Right atrium auricular region (tissue), 2 donors: Measurements from ENCODE around the gene ABCC10. TPM values are rescaled to one million over a fixed set of nuclear protein-coding genes. Genes with fewer than 3 reads are reported as not detected.

Experiments used
- DNase-seq: peaks from one replicate; pipeline ENCODE4 v3.0.0-alpha.2; 2019; ENCODE audit warnings: low spot score
- H3K27ac ChIP-seq, 2 donors: fragments of 200-600 bp; sonication (generic); 1 replicate in 1 of 2; 2 replicates in 1 of 2; pipeline ENCODE4 v1.5.1; 2016 to 2019
- H3K27me3 ChIP-seq, 2 donors: fragments of 200-600 bp; sonication (generic); one replicate each; pipeline versions ENCODE4 v1.5.1 to v1.6.0; 2017 to 2019
- H3K36me3 ChIP-seq: fragments of 200-600 bp; sonication (generic); one replicate; pipeline ENCODE4 v1.5.1; 2016
- H3K4me1 ChIP-seq, 2 donors: fragments of 200-600 bp; sonication (generic); one replicate each; pipeline versions ENCODE4 v1.5.1 to v1.6.0; 2017 to 2019
- H3K4me3 ChIP-seq, 2 donors: fragments of 200-600 bp; sonication (generic); 1 replicate in 1 of 2; 2 replicates in 1 of 2; pipeline ENCODE4 v1.5.1; 2017 to 2019; ENCODE audit warnings: mild to moderate bottlenecking in 1 of 2, moderate library complexity in 1 of 2
- H3K9me3 ChIP-seq, 2 donors: fragments of 200-600 bp; sonication (generic); one replicate each; pipeline ENCODE4 v1.5.1; 2019
- CTCF ChIP-seq, 2 donors: fragments of 200-600 bp; sonication (generic); IDR thresholded peaks; one replicate each; pipeline ENCODE4 v1.5.1; 2019; ENCODE audit warnings: antibody characterized with exemption in 2 of 2
- total RNA-seq, 2 donors: library from RNA; depleted of rRNA; stranded (reverse); fragments of >200 nt; gene quantifications; one replicate each; pipeline ENCODE4 v1.1.0, GENCODE V29; 2016

Gene ABCC10
- total RNA-seq, 2 donors from 2014 or later, result 7.1 to 7.8 TPM

GRCh38 chr6:43493230-43493629 lies 65.9 kb downstream of the ABCC10 start:
- TF ChIP-seq CTCF (IDR thresholded peaks at IDR 0.05), result no peak
- no peaks in the 10 kb centered on the region for H3K9me3 ChIP-seq

GRCh38 chr6:43493833-43494232 lies 66.5 kb downstream of the ABCC10 start:
- Histone ChIP-seq H3K4me3 (no peak overlapping the region), H3K27ac (no peak overlapping the region), H3K9me3 (no peaks in the 10 kb centered on the region), H3K27me3 (no peaks in the 10 kb centered on the region), H3K36me3 (peaks cover 11% of the 10 kb centered on the region), H3K4me1 (peaks cover 0 to 29% of the 10 kb centered on the region in 2 donors)
- DNase-seq, result no peak
- TF ChIP-seq CTCF (IDR thresholded peaks at IDR 0.05), result no peak

More at GRCh38 chr6:43493230-43493629, 65.9 kb downstream of the ABCC10 start:
- Histone ChIP-seq H3K36me3 (peaks cover 5% of the 10 kb centered on the region), H3K4me1 (peaks cover 0 to 23% of the 10 kb centered on the region in 2 donors), H3K27ac (no peak overlapping the region), H3K27me3 (no peaks in the 10 kb centered on the region), H3K4me3 (no peak overlapping the region)
- DNase-seq, result no peak

GRCh38 chr6:43494321-43494720 lies 67.0 kb downstream of the ABCC10 start:
- no peak overlapping the region for H3K4me3 ChIP-seq
- DNase-seq, result no peak
- H3K36me3 ChIP-seq, result peaks cover 16% of the 10 kb centered on the region
- peaks cover 0 to 33% of the 10 kb centered on the region in 2 donors for H3K4me1 ChIP-seq
- no peaks in the 10 kb centered on the region for H3K27me3 ChIP-seq
- H3K27ac ChIP-seq, result no peak overlapping the region
- no peak for TF ChIP-seq CTCF (IDR thresholded peaks at IDR 0.05)
- no peaks in the 10 kb centered on the region for H3K9me3 ChIP-seq

GRCh38 chr6:43494766-43495165 lies 67.4 kb downstream of the ABCC10 start:
- no peaks in the 10 kb centered on the region for H3K9me3 ChIP-seq
- no peaks in the 10 kb centered on the region for H3K27me3 ChIP-seq
- H3K36me3 ChIP-seq, result peaks cover 20% of the 10 kb centered on the region
- H3K4me1 ChIP-seq, result peaks cover 0 to 36% of the 10 kb centered on the region in 2 donors
- H3K4me3 ChIP-seq, result no peak overlapping the region
- no peak for TF ChIP-seq CTCF (IDR thresholded peaks at IDR 0.05)
- no peak overlapping the region for H3K27ac ChIP-seq
- no peak for DNase-seq

- peak in 1 of 2 donors; percentile 12 for TF ChIP-seq CTCF (IDR thresholded peaks at IDR 0.05)
Observed at GRCh38 chr6:43495409-43495941, 68.1 kb downstream of the ABCC10 start.

More at GRCh38 chr6:43495409-43495941, 68.1 kb downstream of the ABCC10 start:
- no peak for DNase-seq
- H3K27me3 ChIP-seq, result no peaks in the 10 kb centered on the region
- peaks cover 0 to 44% of the 10 kb centered on the region in 2 donors for H3K4me1 ChIP-seq
- no peak overlapping the region for H3K4me3 ChIP-seq
- H3K27ac ChIP-seq, result no peak overlapping the region
- H3K9me3 ChIP-seq, result no peaks in the 10 kb centered on the region
- H3K36me3 ChIP-seq, result peaks cover 27% of the 10 kb centered on the region
